HFFc6 (cell line): ENCODE measurements around the gene SOD2. TPM values are rescaled to one million over a fixed set of nuclear protein-coding genes. Genes with fewer than 3 reads are reported as not detected.
"Not testable (repeated sequence)": the region's sequence is repeated elsewhere in the genome, so short reads cannot be mapped to it uniquely, and the experiment has no call there.

Experiments
- DNase-seq: peaks from one replicate; pipeline ENCODE4 v3.0.0-alpha.2; 2018
- H3K27ac Mint-ChIP-seq: 2 replicates; pipeline ENCODE4 v1.8.0; 2020; ENCODE audit warnings: mild to moderate bottlenecking, mixed read lengths
- H3K27me3 Mint-ChIP-seq: 2 replicates; pipeline ENCODE4 v1.8.0; 2021; ENCODE audit warnings: mild to moderate bottlenecking, moderate library complexity, mixed read lengths; ENCODE audit not compliant: insufficient read depth
- H3K36me3 Mint-ChIP-seq: 2 replicates; pipeline ENCODE4 v1.8.0; 2021; ENCODE audit warnings: low read depth, mixed read lengths
- H3K4me1 Mint-ChIP-seq: 2 replicates; pipeline ENCODE4 v1.8.0; 2020; ENCODE audit warnings: low read depth, mixed read lengths
- H3K4me3 Mint-ChIP-seq: 2 replicates; pipeline ENCODE4 v1.8.0; 2020; ENCODE audit warnings: mild to moderate bottlenecking, moderate library complexity, mixed read lengths
- H3K9me3 Mint-ChIP-seq: 2 replicates; pipeline ENCODE4 v1.8.0; 2020; ENCODE audit warnings: mild to moderate bottlenecking, mixed read lengths
- CTCF ChIP-seq: fragments of 200-600 bp; sonication (generic); IDR thresholded peaks from 2 replicates; pipeline ENCODE4 v1.5.0; 2021; ENCODE audit warnings: antibody characterized with exemption, mild to moderate bottlenecking
- total RNA-seq, 6 experiments: library from RNA; stranded (reverse); fragmentation: NEBNext Ultra II Directional; extraction: Animal tissue kit (Norgen Biotek cat#: 25700); gene quantifications; 2 replicates in 1 of 6; 3 replicates in 5 of 6; pipeline ENCODE4 v1.2.3, GENCODE V29; 2021

SOD2 gene
- total RNA-seq, 6 experiments from 2014 or later: 73.2 to 87.6 (median 75.3) TPM

- Mint-ChIP-seq H3K27me3 (no peaks in the 10 kb centered on the region), H3K4me3 (peak overlapping the region; percentile 52), H3K27ac (peak overlapping the region; percentile 77), H3K9me3 (peaks cover 3% of the 10 kb centered on the region; the same call in 1 of the 2 replicates), H3K4me1 (peaks cover 38% of the 10 kb centered on the region), H3K36me3 (peaks cover 10% of the 10 kb centered on the region)
- DNase-seq: peak; percentile 53
- TF ChIP-seq CTCF: no peak
Measured at GRCh38 chr6:159679091-159680077, 13.7 kb downstream of the SOD2 start.

- DNase-seq: no peak
- Mint-ChIP-seq H3K36me3 (peaks cover 10% of the 10 kb centered on the region), H3K4me1 (peaks cover 38% of the 10 kb centered on the region), H3K4me3 (no peak overlapping the region), H3K27me3 (no peaks in the 10 kb centered on the region), H3K27ac (peak overlapping the region; percentile 77; the same call in 1 of the 2 replicates), H3K9me3 (peaks cover 3% of the 10 kb centered on the region; the same call in 1 of the 2 replicates)
- no peak for TF ChIP-seq CTCF
Measured at GRCh38 chr6:159678574-159678973, 14.5 kb downstream of the SOD2 start.

GRCh38 chr6:159677506-159678165 lies 15.4 kb downstream of the SOD2 start:
- Mint-ChIP-seq H3K36me3 (peaks cover 10% of the 10 kb centered on the region), H3K9me3 (peaks cover 3% of the 10 kb centered on the region; the same call in 1 of the 2 replicates), H3K4me1 (peaks cover 38% of the 10 kb centered on the region), H3K27me3 (no peaks in the 10 kb centered on the region), H3K27ac (no peak overlapping the region), H3K4me3 (no peak overlapping the region)
- no peak for TF ChIP-seq CTCF
- no peak for DNase-seq

GRCh38 chr6:159676890-159677505 lies 16.0 kb downstream of the SOD2 start:
- TF ChIP-seq CTCF: no peak
- no peak overlapping the region for H3K27ac Mint-ChIP-seq
- H3K36me3 Mint-ChIP-seq: peaks cover 10% of the 10 kb centered on the region
- no peak for DNase-seq
- H3K27me3 Mint-ChIP-seq: no peaks in the 10 kb centered on the region
- H3K9me3 Mint-ChIP-seq: peaks cover 3% of the 10 kb centered on the region; the same call in 1 of the 2 replicates
- H3K4me1 Mint-ChIP-seq: peaks cover 32% of the 10 kb centered on the region
- no peak overlapping the region for H3K4me3 Mint-ChIP-seq

- H3K27me3 Mint-ChIP-seq, DNase-seq, H3K4me3 Mint-ChIP-seq, H3K27ac Mint-ChIP-seq, H3K9me3 Mint-ChIP-seq, H3K36me3 Mint-ChIP-seq: not testable (repeated sequence)
- peaks cover 25% of the 10 kb centered on the region for H3K4me1 Mint-ChIP-seq
Measured at GRCh38 chr6:159676236-159676635, 16.8 kb downstream of the SOD2 start.
